ENCODE measurements around the gene SNTG2.

The SNTG2 gene

GRCh38 chr2:1245193-1245592 lies 294.5 kb downstream of the SNTG2 start:
- TF ChIP-seq CTCF (IDR thresholded peaks at IDR 0.05; ENCODE audit: unreplicated experiment in 3 of 3): no peak
- Mint-ChIP-seq H3K27ac (no peak overlapping the region), H3K4me1 (peaks cover 5% of the 10 kb centered on the region), H3K9me3 (no peaks in the 10 kb centered on the region), H3K4me3 (no peak overlapping the region), H3K27me3 (ENCODE audit: low read depth) (peaks cover 8% of the 10 kb centered on the region), H3K36me3 (ENCODE audit: low read depth) (no peaks in the 10 kb centered on the region)

GRCh38 chr2:1246239-1246638 lies 295.6 kb downstream of the SNTG2 start:
- Mint-ChIP-seq H3K9me3 (no peaks in the 10 kb centered on the region), H3K36me3 (ENCODE audit: low read depth) (no peaks in the 10 kb centered on the region), H3K27me3 (ENCODE audit: low read depth) (peaks cover 14% of the 10 kb centered on the region), H3K4me3 (no peak overlapping the region), H3K27ac (no peak overlapping the region), H3K4me1 (peaks cover 5% of the 10 kb centered on the region)
- TF ChIP-seq CTCF (IDR thresholded peaks at IDR 0.05; ENCODE audit: unreplicated experiment in 3 of 3): no peak

DNA sequence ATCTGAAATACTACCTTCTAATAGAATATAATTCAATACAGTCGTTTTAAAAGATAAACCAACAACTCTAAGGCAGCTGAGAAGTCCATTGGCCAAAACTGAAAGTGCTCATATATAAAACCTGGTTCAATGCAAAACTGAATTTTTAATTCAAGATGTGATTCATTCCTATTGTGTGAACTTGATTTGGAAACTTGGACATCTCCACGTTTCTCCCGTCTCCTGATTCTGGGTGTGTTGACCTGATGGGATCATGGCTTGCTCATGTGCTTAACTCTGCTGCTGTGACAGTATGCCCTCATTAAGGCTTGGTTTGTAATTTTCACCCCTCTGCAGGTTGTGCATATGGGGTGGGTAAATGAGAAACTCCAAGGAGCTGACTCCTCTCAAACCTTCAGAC lies 296.3 kb downstream of the SNTG2 start:
- no peaks in the 10 kb centered on the region for H3K36me3 Mint-ChIP-seq (ENCODE audit: low read depth)
- H3K4me3 Mint-ChIP-seq: no peak overlapping the region
- no peak overlapping the region for H3K27ac Mint-ChIP-seq
- H3K4me1 Mint-ChIP-seq: peaks cover 5% of the 10 kb centered on the region
- H3K27me3 Mint-ChIP-seq (ENCODE audit: low read depth): peaks cover 14% of the 10 kb centered on the region
- TF ChIP-seq CTCF (IDR thresholded peaks at IDR 0.05; ENCODE audit: unreplicated experiment in 3 of 3): no peak
- H3K9me3 Mint-ChIP-seq: no peaks in the 10 kb centered on the region

- Mint-ChIP-seq H3K36me3 (ENCODE audit: low read depth) (no peaks in the 10 kb centered on the region), H3K27me3 (ENCODE audit: low read depth) (peaks cover 14% of the 10 kb centered on the region), H3K4me3 (no peak overlapping the region), H3K27ac (no peak overlapping the region), H3K9me3 (no peaks in the 10 kb centered on the region), H3K4me1 (peaks cover 5% of the 10 kb centered on the region)
- no peak for TF ChIP-seq CTCF (IDR thresholded peaks at IDR 0.05; ENCODE audit: unreplicated experiment in 3 of 3)
These were observed 297.5 kb downstream of the SNTG2 start for GRCh38 chr2:1248187-1248586.

GRCh38 chr2:1249897-1250687 lies 299.4 kb downstream of the SNTG2 start:
- Mint-ChIP-seq H3K27ac (peak overlapping the region in 1 of 3 experiments; percentile 7), H3K4me1 (peaks cover 5% of the 10 kb centered on the region), H3K9me3 (no peaks in the 10 kb centered on the region), H3K36me3 (ENCODE audit: low read depth) (no peaks in the 10 kb centered on the region), H3K27me3 (ENCODE audit: low read depth) (peaks cover 14% of the 10 kb centered on the region), H3K4me3 (no peak overlapping the region)
- no peak for TF ChIP-seq CTCF (IDR thresholded peaks at IDR 0.05; ENCODE audit: unreplicated experiment in 3 of 3)

DNA sequence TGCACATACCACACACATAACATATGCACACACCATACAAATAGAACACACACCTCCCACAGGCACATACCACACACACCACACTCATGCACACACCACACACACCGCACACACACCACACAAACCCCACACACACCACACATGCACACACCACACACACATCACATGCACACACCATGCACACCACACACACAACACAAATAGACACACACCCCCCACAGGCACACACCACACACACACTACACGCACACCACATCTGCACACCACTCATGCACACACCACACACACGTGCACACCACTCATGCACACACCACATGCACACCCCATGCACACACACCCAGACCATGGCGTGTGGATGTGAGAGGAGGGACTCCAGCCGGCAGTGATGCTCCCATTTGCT lies 300.9 kb downstream of the SNTG2 start:
- TF ChIP-seq CTCF (IDR thresholded peaks at IDR 0.05; ENCODE audit: unreplicated experiment in 3 of 3): no peak
- Mint-ChIP-seq H3K4me1 (peaks cover 5% of the 10 kb centered on the region), H3K27ac (no peak overlapping the region), H3K9me3 (no peaks in the 10 kb centered on the region), H3K36me3 (ENCODE audit: low read depth) (no peaks in the 10 kb centered on the region), H3K4me3 (no peak overlapping the region), H3K27me3 (ENCODE audit: low read depth) (peaks cover 14% of the 10 kb centered on the region)

Data from nephron (organoid).